Measurements from ENCODE around the gene OR10V1.

The OR10V1 gene

DNA sequence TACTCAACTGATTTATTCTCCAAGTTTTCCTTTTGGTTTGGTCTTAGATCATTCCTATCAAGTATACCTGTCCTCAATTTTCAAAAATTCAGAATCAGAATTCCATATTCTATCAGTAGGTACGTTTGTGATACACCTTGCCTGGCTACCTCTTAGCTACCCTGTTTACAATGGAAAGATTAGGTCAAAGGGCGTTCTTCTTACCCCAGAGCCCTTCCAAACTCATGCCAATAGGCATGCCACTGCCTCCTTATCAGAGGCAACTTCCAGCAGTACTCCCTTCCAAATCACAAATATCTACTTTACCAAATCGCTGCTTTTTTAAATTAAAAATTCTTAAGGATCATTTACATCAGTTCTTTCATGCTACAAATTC lies 45.8 kb downstream of the OR10V1 start:
- no peak for DNase-seq

- DNase-seq = peak; percentile 88
Observed at GRCh38 chr11:59666969-59667368, 46.7 kb downstream of the OR10V1 start.
